OCI-LY7 (cell line): ENCODE results near the gene PIBF1. TPM values are rescaled to one million over a fixed set of nuclear protein-coding genes. Genes with fewer than 3 reads are reported as not detected.

ENCODE experiments used
- BruUV-seq: library from RNA; stranded (reverse); fragments of 400-500 nt; replicated peaks from 2 replicates; lab custom pipeline; 2021; lab: Mats Ljungman, UMichigan
- CTCF ChIA-PET: fragments of 300-600 bp; sonication (Branson Sonifier 250); formaldehyde crosslinking; loops from one replicate; lab custom pipeline; 2022; ENCODE audit warnings: antibody characterized with exemption; ENCODE audit not compliant: unreplicated experiment; lab: Charles Lee
- POLR2A ChIA-PET: fragments of 300-600 bp; sonication (Branson Sonifier 250); formaldehyde crosslinking; loops from one replicate; lab custom pipeline; 2022; ENCODE audit warnings: antibody characterized with exemption; lab: Charles Lee
- DNase-seq: peaks from one replicate; pipeline ENCODE4 v3.0.0-alpha.2; 2015; ENCODE audit warnings: low spot score
- H2AFZ ChIP-seq: fragments of 200-600 bp; sonication (generic), shearing (Covaris generic); 2 replicates; pipeline ENCODE4 v1.6.1; 2014; ENCODE audit warnings: mild to moderate bottlenecking, antibody characterized with exemption, low read length, moderate library complexity
- H3K27ac ChIP-seq: fragments of 200-600 bp; sonication (generic); 2 replicates; pipeline ENCODE4 v1.5.1; 2014; ENCODE audit warnings: mixed run types, low read depth, mild to moderate bottlenecking, moderate library complexity, low read length, inconsistent platforms; ENCODE audit not compliant: poor library complexity, severe bottlenecking
- H3K36me3 ChIP-seq: fragments of 200-600 bp; sonication (generic); 2 replicates; pipeline ENCODE4 v1.6.1; 2014; ENCODE audit warnings: mild to moderate bottlenecking, antibody characterized with exemption, low read length, moderate library complexity, mixed read lengths; ENCODE audit not compliant: insufficient read depth
- H3K4me1 ChIP-seq: fragments of 200-600 bp; sonication (generic); 2 replicates; pipeline ENCODE4 v1.5.1; 2014; ENCODE audit warnings: mild to moderate bottlenecking, low read length; ENCODE audit not compliant: insufficient read depth, poor library complexity, severe bottlenecking
- H3K4me2 ChIP-seq: fragments of 200-600 bp; sonication (generic); 2 replicates; pipeline ENCODE4 v1.6.1; 2014; ENCODE audit warnings: mild to moderate bottlenecking, low read length
- H3K4me3 ChIP-seq: fragments of 200-600 bp; sonication (generic); 2 replicates; pipeline ENCODE4 v1.5.1; 2014; ENCODE audit warnings: mild to moderate bottlenecking, low read depth, low read length; ENCODE audit not compliant: poor library complexity, severe bottlenecking
- H3K79me2 ChIP-seq: fragments of 200-600 bp; sonication (generic); 2 replicates; pipeline ENCODE4 v1.6.1; 2016; ENCODE audit warnings: low read depth, mild to moderate bottlenecking, low read length, moderate library complexity, mixed read lengths; ENCODE audit not compliant: insufficient read depth
- H3K9me2 ChIP-seq: fragments of 200-600 bp; sonication (generic); 2 replicates; pipeline ENCODE4 v1.6.1; 2016; ENCODE audit warnings: mild to moderate bottlenecking, low read length, mixed read lengths; ENCODE audit not compliant: insufficient read depth
- H3K9me3 ChIP-seq: fragments of 200-600 bp; sonication (generic); 2 replicates; pipeline ENCODE4 v1.6.1; 2014; ENCODE audit warnings: mild to moderate bottlenecking, mixed run types, low read length, mixed read lengths
- H4K20me1 ChIP-seq: fragments of 200-600 bp; sonication (generic); 2 replicates; pipeline ENCODE4 v1.6.1; 2014; ENCODE audit warnings: mild to moderate bottlenecking, antibody characterized with exemption, low read length, moderate library complexity, mixed read lengths; ENCODE audit not compliant: insufficient read depth
- EZH2phosphoT487 ChIP-seq: fragments of 200-600 bp; sonication (generic); IDR thresholded peaks from 2 replicates; pipeline ENCODE4 v1.6.1; 2018; ENCODE audit warnings: low read depth, borderline replicate concordance, mild to moderate bottlenecking, mixed run types, antibody characterized with exemption, low read length, moderate library complexity, mixed read lengths
- intact Hi-C: fragments of 100-400 bp; cut with micrococcal nuclease; formaldehyde crosslinking; loops from one replicate; pipeline ENCODE4 v1.10.0; 2022; ENCODE audit not compliant: unreplicated experiment
- small RNA-seq: library from RNA; depleted of rRNA; stranded (forward); fragments of <200 nt; gene quantifications from one replicate; pipeline ENCODE3, GENCODE V24; 2014
- total RNA-seq, 2 experiments: library from RNA; depleted of rRNA in 1 of 2; stranded (reverse); fragments of >200 nt in 1 of 2; shearing (Covaris generic) in 1 of 2; gene quantifications; 2 replicates each; pipeline ENCODE4 v1.2.3, GENCODE V29; 2014 to 2022
- TF ChIP-seq, protein P1 (sequence below): fragments of 200-600 bp; sonication (generic); conservative IDR thresholded peaks from 2 replicates; pipeline ENCODE4 v1.5.1; 2014; ENCODE audit warnings: mild to moderate bottlenecking, antibody characterized with exemption, low read length, moderate library complexity, mixed read lengths

The PIBF1 gene
- total RNA-seq, 2 experiments from 2014 or later = 23.2 to 33.7 TPM

DNA sequence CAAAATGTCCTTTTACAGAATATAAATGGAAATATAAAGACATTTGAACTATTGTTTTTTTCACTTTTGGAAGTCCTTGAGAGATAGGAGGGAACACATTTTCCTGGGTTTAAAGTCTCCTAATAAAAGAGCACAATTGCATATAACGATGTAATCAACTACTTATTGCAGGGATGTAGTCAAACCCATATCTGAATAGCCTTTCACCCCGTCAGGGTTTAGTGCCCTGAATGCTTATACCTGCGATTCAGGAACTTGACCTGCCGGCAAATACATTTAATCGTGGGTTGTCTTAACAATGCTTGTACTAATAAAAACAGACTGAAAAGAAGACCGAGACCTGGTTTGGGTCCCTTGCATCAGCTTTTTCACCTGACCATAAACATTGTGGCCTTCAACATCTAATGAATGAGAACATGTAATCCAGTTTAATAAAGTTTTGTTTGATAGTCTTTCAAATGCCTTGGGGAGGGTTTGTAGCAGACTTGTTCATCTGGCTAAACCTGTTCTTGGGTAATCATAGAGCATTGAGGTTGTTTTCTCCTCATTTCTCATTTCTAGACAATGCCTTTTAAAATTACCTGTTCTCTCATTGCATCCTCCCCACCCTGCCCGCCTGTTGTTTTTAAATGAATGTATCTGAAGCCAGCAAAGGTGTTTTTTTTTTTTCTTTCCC, 283.9 kb downstream of the PIBF1 start:
- intact Hi-C loops = no loop called here
- Histone ChIP-seq H4K20me1 (no peaks in the 10 kb centered on the region), H3K27ac (no peak overlapping the region), H3K4me1 (no peaks in the 10 kb centered on the region), H2AFZ (no peak overlapping the region), H3K4me3 (no peak overlapping the region), H3K36me3 (no peaks in the 10 kb centered on the region), H3K79me2 (no peaks in the 10 kb centered on the region), H3K9me2 (no peaks in the 10 kb centered on the region), H3K4me2 (no peak overlapping the region), H3K9me3 (no peaks in the 10 kb centered on the region)
- no peak for DNase-seq
- no TSS peak for BruUV-seq
- CTCF ChIA-PET = no interaction called here
- TF ChIP-seq EZH2phosphoT487 = no peak
- TF ChIP-seq, protein P1, sequence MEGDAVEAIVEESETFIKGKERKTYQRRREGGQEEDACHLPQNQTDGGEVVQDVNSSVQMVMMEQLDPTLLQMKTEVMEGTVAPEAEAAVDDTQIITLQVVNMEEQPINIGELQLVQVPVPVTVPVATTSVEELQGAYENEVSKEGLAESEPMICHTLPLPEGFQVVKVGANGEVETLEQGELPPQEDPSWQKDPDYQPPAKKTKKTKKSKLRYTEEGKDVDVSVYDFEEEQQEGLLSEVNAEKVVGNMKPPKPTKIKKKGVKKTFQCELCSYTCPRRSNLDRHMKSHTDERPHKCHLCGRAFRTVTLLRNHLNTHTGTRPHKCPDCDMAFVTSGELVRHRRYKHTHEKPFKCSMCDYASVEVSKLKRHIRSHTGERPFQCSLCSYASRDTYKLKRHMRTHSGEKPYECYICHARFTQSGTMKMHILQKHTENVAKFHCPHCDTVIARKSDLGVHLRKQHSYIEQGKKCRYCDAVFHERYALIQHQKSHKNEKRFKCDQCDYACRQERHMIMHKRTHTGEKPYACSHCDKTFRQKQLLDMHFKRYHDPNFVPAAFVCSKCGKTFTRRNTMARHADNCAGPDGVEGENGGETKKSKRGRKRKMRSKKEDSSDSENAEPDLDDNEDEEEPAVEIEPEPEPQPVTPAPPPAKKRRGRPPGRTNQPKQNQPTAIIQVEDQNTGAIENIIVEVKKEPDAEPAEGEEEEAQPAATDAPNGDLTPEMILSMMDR = no peak
- POLR2A ChIA-PET = no interaction called here

Small RNAs within 50 kb of the gene (small RNA-seq; reads per million reads assigned to genes)
- gene RNU6-79P = not detected

Other genes with a start within 250 kb of the PIBF1 start
- gene MZT1, start 54.5 kb upstream of the PIBF1 start, total RNA-seq (2014; rRNA removed; shearing (Covaris generic)) = 28.3 and 43.3 TPM in 2 replicates
- 50.7 and 53.7 TPM in 2 replicates for gene MZT1, start 54.5 kb upstream of the PIBF1 start, total RNA-seq (2022)
- 28.3 and 28.6 TPM in 2 replicates for gene BORA, start 54.2 kb upstream of the PIBF1 start, total RNA-seq (2014; rRNA removed; shearing (Covaris generic))
- gene BORA, start 54.2 kb upstream of the PIBF1 start, total RNA-seq (2022) = 30.5 and 30.6 TPM in 2 replicates
- 30.6 and 36.0 TPM in 2 replicates for gene DIS3, start 233 bp upstream of the PIBF1 start, total RNA-seq (2014; rRNA removed; shearing (Covaris generic))
- gene DIS3, start 233 bp upstream of the PIBF1 start, total RNA-seq (2022) = 38.6 and 44.3 TPM in 2 replicates